ENCODE measurements around the gene INSC. TPM values are rescaled to one million over a fixed set of nuclear protein-coding genes. Genes with fewer than 3 reads are reported as not detected.

INSC gene
- total RNA-seq, 1 donor from 2014 or later: 0.15 TPM

- DNase-seq (ENCODE audit: low read depth): peak; percentile 55
These were observed 31.7 kb downstream of the INSC start for GRCh38 chr11:15146271-15147003.

- DNase-seq (ENCODE audit: low read depth): no peak
These were observed 33.4 kb downstream of the INSC start for GRCh38 chr11:15148169-15148568.

- DNase-seq (ENCODE audit: low read depth): no peak
These were observed 34.3 kb downstream of the INSC start for GRCh38 chr11:15149050-15149449.

GRCh38 chr11:15150507-15150906 lies 35.8 kb downstream of the INSC start:
- no peak for DNase-seq (ENCODE audit: low read depth)

GRCh38 chr11:15153231-15153630 lies 38.5 kb downstream of the INSC start:
- no peak for DNase-seq (ENCODE audit: low read depth)

GRCh38 chr11:15157181-15157580 lies 42.5 kb downstream of the INSC start:
- DNase-seq (ENCODE audit: low read depth): peak; percentile 96

- no peak for DNase-seq (ENCODE audit: low read depth)
These were observed 42.9 kb downstream of the INSC start for GRCh38 chr11:15157606-15158137.

GRCh38 chr11:15158351-15159015 lies 43.8 kb downstream of the INSC start:
- peak; percentile 44 for DNase-seq (ENCODE audit: low read depth)

GRCh38 chr11:15159085-15159484 lies 44.4 kb downstream of the INSC start:
- peak; percentile 40 for DNase-seq (ENCODE audit: low read depth)

GRCh38 chr11:15161790-15162189 lies 47.1 kb downstream of the INSC start:
- DNase-seq (ENCODE audit: low read depth): no peak

GRCh38 chr11:15163136-15163535 lies 48.4 kb downstream of the INSC start:
- DNase-seq (ENCODE audit: low read depth): no peak

GRCh38 chr11:15166204-15166603 lies 51.5 kb downstream of the INSC start:
- DNase-seq (ENCODE audit: low read depth): no peak

GRCh38 chr11:15169815-15170551 lies 55.3 kb downstream of the INSC start:
- peak; percentile 8 for DNase-seq (ENCODE audit: low read depth)

- DNase-seq (ENCODE audit: low read depth): no peak
These were observed 56.0 kb downstream of the INSC start for GRCh38 chr11:15170698-15171097.

- DNase-seq (ENCODE audit: low read depth): no peak
These were observed 57.2 kb downstream of the INSC start for GRCh38 chr11:15171956-15172355.

- DNase-seq (ENCODE audit: low read depth): peak; percentile 46
These were observed 61.1 kb downstream of the INSC start for GRCh38 chr11:15175831-15176230.

GRCh38 chr11:15176646-15177163 lies 62.0 kb downstream of the INSC start:
- DNase-seq (ENCODE audit: low read depth): no peak

GRCh38 chr11:15177491-15177890 lies 62.8 kb downstream of the INSC start:
- no peak for DNase-seq (ENCODE audit: low read depth)

- DNase-seq (ENCODE audit: low read depth): no peak
These were observed 63.5 kb downstream of the INSC start for GRCh38 chr11:15178214-15178613.

- DNase-seq (ENCODE audit: low read depth): no peak
These were observed 64.4 kb downstream of the INSC start for GRCh38 chr11:15179167-15179566.

- DNase-seq (ENCODE audit: low read depth): no peak
These were observed 65.6 kb downstream of the INSC start for GRCh38 chr11:15180212-15180792.

- DNase-seq (ENCODE audit: low read depth): no peak
These were observed 67.6 kb downstream of the INSC start for GRCh38 chr11:15182372-15182771.

All from renal cortical epithelial cell (primary cell).